ENCODE results near the gene TCERG1L. TPM values are rescaled to one million over a fixed set of nuclear protein-coding genes. Genes with fewer than 3 reads are reported as not detected.

The TCERG1L gene
- total and polyA plus RNA-seq, 3 experiments from 2014 or later, result 0.07 to 0.93 (median 0.68) TPM

DNA sequence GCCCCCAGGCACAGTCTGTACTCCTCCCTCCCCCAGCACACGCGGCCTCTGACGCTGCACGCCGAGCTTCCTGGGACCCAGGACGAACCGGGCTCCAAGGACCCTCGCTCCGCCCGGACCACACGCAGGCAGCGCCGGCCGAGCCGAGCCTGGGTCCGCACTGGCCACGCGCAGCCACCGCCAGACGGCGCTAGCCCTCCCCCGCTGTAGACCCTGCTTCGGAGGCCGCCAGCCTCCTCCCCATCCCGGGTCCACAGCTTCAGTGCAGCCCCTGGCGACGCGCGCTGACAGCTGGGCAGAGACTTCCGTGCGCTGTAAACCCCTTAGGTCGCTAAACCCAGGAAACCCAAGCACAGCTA is 936 bp upstream of the TCERG1L start:
- ChIA-PET POLR2A (no interaction called here), CTCF (no interaction called here)
- Histone ChIP-seq H3K4me1 (ENCODE audit: insufficient read depth, low read length) (no peaks in the 10 kb centered on the region), H3K9me3 (ENCODE audit: low read length) (no peaks in the 10 kb centered on the region), H3K27me3 (ENCODE audit: insufficient read depth, low read length, poor library complexity, severe bottlenecking) (no peaks in the 10 kb centered on the region), H3K4me3 (ENCODE audit: low read length) (no peak overlapping the region), H3K36me3 (ENCODE audit: insufficient read depth, low read length) (no peaks in the 10 kb centered on the region), H3K27ac (ENCODE audit: low read depth, low read length) (no peak overlapping the region)
- Mint-ChIP-seq H3K4me1 (peaks cover 5 to 18% (median 7%) of the 10 kb centered on the region in 3 donors), H3K27me3 (peaks cover 17 to 38% of the 10 kb centered on the region in 2 donors), H3K9me3 (peaks cover 0 to 9% (median 2%) of the 10 kb centered on the region in 5 donors), H3K36me3 (peaks cover 0 to 2% (median 0%) of the 10 kb centered on the region in 3 donors), H3K4me3 (peak overlapping the region in 4 of 7 donors; percentile 28 to 82 (median 42)), H3K27ac (no peak overlapping the region)
- DNase-seq, result no peak

DNA sequence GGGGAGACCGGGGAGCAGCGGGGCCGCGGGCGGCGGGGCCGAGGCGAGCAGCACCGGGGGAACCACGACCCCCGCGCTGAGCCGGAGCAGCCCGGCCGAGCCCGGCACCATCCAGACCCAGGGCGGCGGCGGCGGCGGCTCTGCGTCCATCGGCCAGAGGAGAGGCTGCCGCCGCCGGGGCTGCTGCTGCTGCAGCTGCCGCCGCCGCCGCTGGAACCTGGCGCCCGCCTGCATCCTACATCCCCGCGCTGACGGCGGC is 190 bp downstream of the TCERG1L start:
- Histone ChIP-seq H3K4me1 (ENCODE audit: insufficient read depth, low read length) (no peaks in the 10 kb centered on the region), H3K27me3 (ENCODE audit: insufficient read depth, low read length, poor library complexity, severe bottlenecking) (no peaks in the 10 kb centered on the region), H3K36me3 (ENCODE audit: insufficient read depth, low read length) (no peaks in the 10 kb centered on the region), H3K27ac (ENCODE audit: low read depth, low read length) (no peak overlapping the region), H3K4me3 (ENCODE audit: low read length) (no peak overlapping the region), H3K9me3 (ENCODE audit: low read length) (no peaks in the 10 kb centered on the region)
- no peak for DNase-seq
- Mint-ChIP-seq H3K27me3 (peaks cover 15 to 33% of the 10 kb centered on the region in 2 donors), H3K36me3 (peaks cover 0 to 2% (median 0%) of the 10 kb centered on the region in 3 donors), H3K4me3 (no peak overlapping the region), H3K4me1 (peaks cover 5 to 18% (median 7%) of the 10 kb centered on the region in 3 donors), H3K27ac (no peak overlapping the region), H3K9me3 (peaks cover 0 to 6% (median 2%) of the 10 kb centered on the region in 5 donors)
- ChIA-PET POLR2A (no interaction called here), CTCF (no interaction called here)

DNA sequence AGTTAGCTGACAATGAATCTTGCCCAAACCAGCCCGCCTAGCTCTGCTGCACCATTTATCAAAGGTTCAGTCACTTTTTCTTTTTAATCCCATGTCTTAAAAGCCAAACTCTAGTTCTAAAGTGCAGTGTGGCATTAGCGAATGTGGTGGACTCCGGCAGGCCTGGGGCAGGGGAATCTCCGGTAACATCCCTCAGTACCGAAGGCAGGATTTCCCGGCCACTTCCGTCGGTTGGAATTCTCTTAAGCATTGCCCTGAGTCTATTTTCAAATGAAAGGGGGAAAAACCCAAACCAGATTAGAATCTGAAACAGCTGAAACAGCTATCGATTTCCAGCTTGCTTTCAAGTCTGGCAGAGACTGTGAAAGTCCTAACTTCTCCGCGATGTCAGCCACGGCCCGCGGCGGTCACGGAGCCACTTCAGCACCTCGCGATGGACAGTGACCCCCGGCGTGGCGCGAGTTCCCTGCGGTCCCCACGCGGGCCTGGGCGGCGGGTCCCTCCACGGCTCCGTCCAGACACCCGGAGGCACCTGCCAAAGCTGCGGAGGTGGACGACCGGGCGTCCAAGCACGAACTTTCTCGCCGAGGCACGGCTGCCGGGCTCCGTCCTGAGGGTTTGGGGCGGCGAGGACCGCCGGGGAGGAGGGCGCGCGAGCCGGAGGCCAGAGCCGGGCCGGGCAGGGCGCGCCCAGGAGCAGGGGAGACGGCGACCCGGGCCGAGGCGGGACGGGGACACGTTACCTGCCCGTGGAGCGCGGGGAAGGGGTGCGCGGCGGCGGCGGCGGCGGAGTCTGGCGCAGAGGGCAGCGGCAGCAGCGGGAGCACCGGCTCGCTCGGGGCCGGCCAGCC is 745 bp downstream of the TCERG1L start:
- ChIA-PET CTCF (no interaction called here), POLR2A (no interaction called here)
- H3K4me3 ChIP-seq (ENCODE audit: low read length), result no peak overlapping the region
- no peaks in the 10 kb centered on the region for H3K36me3 ChIP-seq (ENCODE audit: insufficient read depth, low read length)
- DNase-seq, result no peak
- no peak overlapping the region for H3K27ac ChIP-seq (ENCODE audit: low read depth, low read length)
- no peaks in the 10 kb centered on the region for H3K9me3 ChIP-seq (ENCODE audit: low read length)
- Mint-ChIP-seq H3K27me3 (peaks cover 15 to 33% of the 10 kb centered on the region in 2 donors), H3K9me3 (peaks cover 0 to 6% (median 2%) of the 10 kb centered on the region in 5 donors), H3K27ac (no peak overlapping the region), H3K4me1 (peaks cover 5 to 18% (median 7%) of the 10 kb centered on the region in 3 donors), H3K4me3 (peak overlapping the region in 6 of 7 donors; percentile 32 to 66 (median 48)), H3K36me3 (peaks cover 0 to 2% (median 0%) of the 10 kb centered on the region in 3 donors)
- no peaks in the 10 kb centered on the region for H3K4me1 ChIP-seq (ENCODE audit: insufficient read depth, low read length)
- no peaks in the 10 kb centered on the region for H3K27me3 ChIP-seq (ENCODE audit: insufficient read depth, low read length, poor library complexity, severe bottlenecking)

DNA sequence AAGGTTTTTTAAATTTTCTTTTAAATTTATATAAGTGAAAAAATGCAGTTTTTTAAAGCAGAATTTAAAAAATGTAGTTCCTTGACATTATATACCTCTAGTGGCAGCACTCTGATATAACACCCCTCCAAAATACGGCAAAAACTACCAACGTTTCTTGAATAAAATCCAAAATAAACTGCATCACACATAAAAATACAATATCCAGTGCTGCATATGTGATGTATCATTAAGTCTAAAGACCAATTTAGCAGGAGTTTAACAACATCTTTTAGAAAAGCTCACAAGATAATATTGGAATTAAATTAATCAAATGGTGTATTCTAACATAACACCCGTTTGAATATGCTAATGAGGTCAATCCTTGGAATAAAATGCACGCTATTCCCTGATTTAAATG is 1.4 kb downstream of the TCERG1L start:
- H3K4me3 ChIP-seq (ENCODE audit: low read length), result no peak overlapping the region
- H3K36me3 ChIP-seq (ENCODE audit: insufficient read depth, low read length), result no peaks in the 10 kb centered on the region
- Mint-ChIP-seq H3K9me3 (peaks cover 0 to 6% (median 3%) of the 10 kb centered on the region in 5 donors), H3K4me1 (peaks cover 5 to 18% (median 7%) of the 10 kb centered on the region in 3 donors), H3K4me3 (peak overlapping the region in 4 of 7 donors; percentile 32 to 66 (median 50)), H3K36me3 (peaks cover 0 to 2% (median 0%) of the 10 kb centered on the region in 3 donors), H3K27me3 (peaks cover 15 to 37% of the 10 kb centered on the region in 2 donors), H3K27ac (no peak overlapping the region)
- no peak for DNase-seq
- H3K4me1 ChIP-seq (ENCODE audit: insufficient read depth, low read length), result no peaks in the 10 kb centered on the region
- no peaks in the 10 kb centered on the region for H3K9me3 ChIP-seq (ENCODE audit: low read length)
- H3K27ac ChIP-seq (ENCODE audit: low read depth, low read length), result no peak overlapping the region
- H3K27me3 ChIP-seq (ENCODE audit: insufficient read depth, low read length, poor library complexity, severe bottlenecking), result no peaks in the 10 kb centered on the region
- ChIA-PET CTCF (no interaction called here), POLR2A (no interaction called here)

DNA sequence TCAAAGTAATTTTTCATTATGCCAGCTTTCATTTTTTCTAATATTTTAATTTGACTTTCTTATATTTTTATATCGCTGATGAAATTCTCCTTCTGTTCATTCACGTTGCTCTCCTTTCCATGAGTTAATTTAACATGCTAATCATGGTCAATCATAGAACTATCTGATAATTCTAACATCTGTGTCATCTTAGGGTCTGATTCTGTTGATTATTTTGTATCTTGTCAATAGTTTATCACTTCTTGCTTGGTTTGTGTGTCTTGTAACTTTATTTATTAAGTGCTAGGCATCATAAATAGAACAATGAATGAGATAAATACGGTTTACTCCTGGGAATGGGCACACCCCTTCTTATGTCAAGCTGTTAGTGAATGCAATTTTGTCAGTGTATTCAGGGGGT is 11.0 kb downstream of the TCERG1L start:
- DNase-seq, result no peak
- Histone ChIP-seq H3K36me3 (ENCODE audit: insufficient read depth, low read length) (no peaks in the 10 kb centered on the region), H3K27ac (ENCODE audit: low read depth, low read length) (no peak overlapping the region), H3K4me3 (ENCODE audit: low read length) (no peak overlapping the region), H3K9me3 (ENCODE audit: low read length) (peaks cover 3% of the 10 kb centered on the region), H3K4me1 (ENCODE audit: insufficient read depth, low read length) (no peaks in the 10 kb centered on the region), H3K27me3 (ENCODE audit: insufficient read depth, low read length, poor library complexity, severe bottlenecking) (no peaks in the 10 kb centered on the region)
- ChIA-PET CTCF (no interaction called here), POLR2A (no interaction called here)
- Mint-ChIP-seq H3K27me3 (peaks cover 0 to 4% of the 10 kb centered on the region in 2 donors), H3K36me3 (peaks cover 0 to 3% (median 0%) of the 10 kb centered on the region in 3 donors), H3K9me3 (peaks cover 10 to 23% (median 20%) of the 10 kb centered on the region in 5 donors), H3K4me1 (no peaks in the 10 kb centered on the region), H3K27ac (no peak overlapping the region), H3K4me3 (no peak overlapping the region)

DNA sequence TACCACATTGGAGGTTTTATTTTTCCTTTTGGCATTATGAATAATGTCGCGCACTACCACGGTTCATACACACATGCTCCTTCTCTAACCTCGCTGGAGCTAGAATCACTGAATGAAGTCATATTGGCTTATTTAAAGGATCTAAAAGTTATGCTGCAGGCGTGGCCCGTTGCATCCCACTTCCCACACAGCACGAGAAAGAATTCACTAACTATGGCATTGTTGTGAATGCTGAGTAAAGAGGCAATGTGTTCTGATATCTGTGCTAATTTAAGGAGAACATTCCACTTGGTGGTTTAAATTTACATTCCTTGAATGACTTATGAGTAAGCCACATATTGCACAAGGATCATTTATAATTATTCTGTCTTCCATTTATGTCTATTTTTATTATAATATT is 20.7 kb downstream of the TCERG1L start:
- ChIA-PET CTCF (no interaction called here), POLR2A (no interaction called here)
- DNase-seq, result no peak
- Mint-ChIP-seq H3K27ac (no peak overlapping the region), H3K9me3 (peaks cover 0 to 16% (median 3%) of the 10 kb centered on the region in 5 donors), H3K4me3 (no peak overlapping the region), H3K36me3 (no peaks in the 10 kb centered on the region), H3K4me1 (no peaks in the 10 kb centered on the region), H3K27me3 (no peaks in the 10 kb centered on the region)
- Histone ChIP-seq H3K27ac (ENCODE audit: low read depth, low read length) (no peak overlapping the region), H3K4me3 (ENCODE audit: low read length) (no peak overlapping the region), H3K4me1 (ENCODE audit: insufficient read depth, low read length) (no peaks in the 10 kb centered on the region), H3K9me3 (ENCODE audit: low read length) (no peaks in the 10 kb centered on the region), H3K36me3 (ENCODE audit: insufficient read depth, low read length) (no peaks in the 10 kb centered on the region), H3K27me3 (ENCODE audit: insufficient read depth, low read length, poor library complexity, severe bottlenecking) (no peaks in the 10 kb centered on the region)

DNA sequence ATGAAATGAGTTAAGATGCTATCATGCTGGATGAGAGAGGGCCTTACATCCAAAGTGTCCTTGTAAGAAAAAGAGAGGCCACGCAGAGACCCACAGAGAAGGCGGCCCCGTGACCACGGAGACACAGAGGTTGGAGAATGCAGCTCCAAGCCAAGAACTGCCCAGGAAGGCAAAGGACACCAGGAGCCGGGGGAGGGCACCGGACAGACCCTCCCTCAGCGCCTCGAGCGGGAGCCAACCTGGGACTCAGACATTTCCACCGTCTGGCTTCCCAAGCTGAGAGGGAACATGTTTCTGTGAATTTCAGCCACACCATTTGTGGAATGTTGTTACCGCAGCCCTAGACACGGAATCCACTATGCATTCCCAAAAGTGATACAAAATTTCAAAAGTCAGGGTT is 22.9 kb downstream of the TCERG1L start:
- no peaks in the 10 kb centered on the region for H3K27me3 ChIP-seq (ENCODE audit: insufficient read depth, low read length, poor library complexity, severe bottlenecking)

DNA sequence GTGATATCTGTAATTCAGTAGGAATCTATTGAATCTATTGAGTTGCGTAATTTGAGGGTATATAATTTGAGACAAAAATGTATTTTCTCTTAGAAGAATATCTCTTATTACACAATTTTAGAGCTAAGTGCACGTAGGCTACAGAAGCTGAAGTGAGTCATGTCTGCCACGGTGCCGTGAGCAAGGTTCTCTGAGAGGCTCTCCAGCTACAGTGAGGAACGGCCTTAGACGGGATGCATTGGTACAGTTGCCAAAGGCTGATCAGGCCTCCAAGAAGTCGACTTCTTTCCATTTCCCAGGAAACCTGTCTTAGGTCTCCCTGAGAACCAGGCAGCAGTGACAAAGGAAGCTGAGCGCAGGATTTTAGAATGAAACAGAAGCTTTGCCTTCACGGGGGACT is 28.6 kb downstream of the TCERG1L start:
- Histone ChIP-seq H3K4me3 (ENCODE audit: low read length) (no peak overlapping the region), H3K36me3 (ENCODE audit: insufficient read depth, low read length) (no peaks in the 10 kb centered on the region), H3K9me3 (ENCODE audit: low read length) (no peaks in the 10 kb centered on the region), H3K27me3 (ENCODE audit: insufficient read depth, low read length, poor library complexity, severe bottlenecking) (no peaks in the 10 kb centered on the region), H3K27ac (ENCODE audit: low read depth, low read length) (no peak overlapping the region), H3K4me1 (ENCODE audit: insufficient read depth, low read length) (no peaks in the 10 kb centered on the region)
- Mint-ChIP-seq H3K27me3 (no peaks in the 10 kb centered on the region), H3K4me3 (no peak overlapping the region), H3K9me3 (peaks cover 0 to 8% (median 0%) of the 10 kb centered on the region in 5 donors), H3K4me1 (no peaks in the 10 kb centered on the region), H3K27ac (no peak overlapping the region), H3K36me3 (no peaks in the 10 kb centered on the region)
- ChIA-PET POLR2A (no interaction called here), CTCF (no interaction called here)
- no peak for DNase-seq

More for the DNA sequence above, 22.9 kb downstream of the TCERG1L start:
- no peak overlapping the region for H3K4me3 Mint-ChIP-seq
- H3K27me3 Mint-ChIP-seq, result no peaks in the 10 kb centered on the region
- no peak overlapping the region for H3K27ac ChIP-seq (ENCODE audit: low read depth, low read length)
- DNase-seq, result no peak
- H3K4me1 Mint-ChIP-seq, result no peaks in the 10 kb centered on the region
- H3K4me3 ChIP-seq (ENCODE audit: low read length), result no peak overlapping the region
- peaks cover 0 to 16% (median 3%) of the 10 kb centered on the region in 5 donors for H3K9me3 Mint-ChIP-seq
- POLR2A ChIA-PET, result no interaction called here
- CTCF ChIA-PET, result interaction anchor here (1.0 kb wide), 1 partner anchor 30 kb away, joined by 3 read pairs; no protein-coding TSS in a partner anchor
- H3K9me3 ChIP-seq (ENCODE audit: low read length), result no peaks in the 10 kb centered on the region
- no peaks in the 10 kb centered on the region for H3K36me3 Mint-ChIP-seq
- H3K4me1 ChIP-seq (ENCODE audit: insufficient read depth, low read length), result no peaks in the 10 kb centered on the region
- H3K27ac Mint-ChIP-seq, result no peak overlapping the region
- H3K36me3 ChIP-seq (ENCODE audit: insufficient read depth, low read length), result no peaks in the 10 kb centered on the region
